GM19035 (cell line): ENCODE data around the gene PHF21B.
"Not testable (repeated sequence)": the region's sequence is repeated elsewhere in the genome, so short reads cannot be mapped to it uniquely, and the experiment has no call there.

Source experiments
- ATAC-seq: cut with Tn5 transposase; IDR thresholded peaks from one replicate; pipeline ENCODE4 v1.9.1; 2021; ENCODE audit not compliant: unreplicated experiment

PHF21B gene

GRCh38 chr22:44921766-44922165, 88.0 kb downstream of the PHF21B start:
- ATAC-seq = not testable (repeated sequence)

GRCh38 chr22:44920183-44920582, 89.6 kb downstream of the PHF21B start:
- ATAC-seq = no peak

- no peak for ATAC-seq
Measured at GRCh38 chr22:44919691-44920090, 90.1 kb downstream of the PHF21B start.

GRCh38 chr22:44918925-44919392, 90.8 kb downstream of the PHF21B start:
- ATAC-seq = no peak

- ATAC-seq = no peak
Measured at GRCh38 chr22:44918166-44918924, 91.5 kb downstream of the PHF21B start.

- ATAC-seq = no peak
Measured at GRCh38 chr22:44917372-44918165, 92.2 kb downstream of the PHF21B start.

- ATAC-seq = no peak
Measured at GRCh38 chr22:44916281-44917231, 93.2 kb downstream of the PHF21B start.

GRCh38 chr22:44915441-44915840, 94.4 kb downstream of the PHF21B start:
- ATAC-seq = no peak

- no peak for ATAC-seq
Measured at GRCh38 chr22:44914026-44914721, 95.6 kb downstream of the PHF21B start.

GRCh38 chr22:44913198-44913983, 96.4 kb downstream of the PHF21B start:
- ATAC-seq = no peak

GRCh38 chr22:44909241-44909640, 100.6 kb downstream of the PHF21B start:
- no peak for ATAC-seq

GRCh38 chr22:44907765-44908737, 101.8 kb downstream of the PHF21B start:
- ATAC-seq = no peak

- ATAC-seq = no peak
Measured at GRCh38 chr22:44906999-44907644, 102.7 kb downstream of the PHF21B start.

- no peak for ATAC-seq
Measured at GRCh38 chr22:44906248-44906936, 103.4 kb downstream of the PHF21B start.

GRCh38 chr22:44904492-44905152, 105.2 kb downstream of the PHF21B start:
- ATAC-seq = not testable (repeated sequence)

- not testable (repeated sequence) for ATAC-seq
Measured at GRCh38 chr22:44903164-44903563, 106.6 kb downstream of the PHF21B start.

- no peak for ATAC-seq
Measured at GRCh38 chr22:44901301-44901700, 108.5 kb downstream of the PHF21B start.
